WTC11 (cell line): ENCODE results near the gene SDF2. TPM values are rescaled to one million over a fixed set of nuclear protein-coding genes. Genes with fewer than 3 reads are reported as not detected.
A peak's percentile ranks its signal among the peaks of the same experiment; 100 is the strongest.

ENCODE experiments used
- ATAC-seq: fragments of 200-7000 bp; cut with Tn5 transposase; 2 replicates; pipeline ENCODE4 v1.10.0; 2021; ENCODE audit warnings: mild to moderate bottlenecking, moderate library complexity
- CTCF ChIA-PET: fragments of 300-600 bp; sonication (Branson Sonifier 250); formaldehyde crosslinking; loops from one replicate; lab custom pipeline; 2021; ENCODE audit warnings: antibody characterized with exemption; lab: Charles Lee
- POLR2A ChIA-PET: fragments of 350-600 bp; sonication (Branson Sonifier 250); formaldehyde crosslinking; loops from one replicate; lab custom pipeline; 2021; ENCODE audit warnings: antibody characterized with exemption; lab: Charles Lee
- DNase-seq: peaks from one replicate; pipeline ENCODE4 v3.0.0; 2021; ENCODE audit warnings: low spot score
- H3K27ac Mint-ChIP-seq: 2 replicates; pipeline ENCODE4 v1.8.0; 2021; ENCODE audit warnings: mixed read lengths
- H3K27me3 Mint-ChIP-seq: 2 replicates; pipeline ENCODE4 v1.8.0; 2021; ENCODE audit warnings: low read depth, mild to moderate bottlenecking, moderate library complexity, mixed read lengths
- H3K36me3 Mint-ChIP-seq: 2 replicates; pipeline ENCODE4 v1.8.0; 2021; ENCODE audit warnings: mixed read lengths
- H3K4me1 Mint-ChIP-seq: 2 replicates; pipeline ENCODE4 v1.8.0; 2022; ENCODE audit warnings: mixed read lengths
- H3K4me3 Mint-ChIP-seq: 2 replicates; pipeline ENCODE4 v1.8.0; 2021; ENCODE audit warnings: mild to moderate bottlenecking, moderate library complexity, mixed read lengths
- H3K9me3 Mint-ChIP-seq: 2 replicates; pipeline ENCODE4 v1.8.0; 2021; ENCODE audit warnings: mixed read lengths
- FOXP1 ChIP-seq: sonication (generic); formaldehyde crosslinking; IDR thresholded peaks from 2 replicates; pipeline ENCODE4 v1.8.0; 2022; ENCODE audit warnings: missing genetic modification reagents, mild to moderate bottlenecking, moderate library complexity, borderline replicate concordance
- HMGA2 ChIP-seq: fragments of 250-450 bp; sonication (Bioruptor Pico); IDR thresholded peaks from 2 replicates; pipeline ENCODE4 v1.4.0; 2021; ENCODE audit warnings: mild to moderate bottlenecking, moderate library complexity
- JAZF1 ChIP-seq: fragments of 250-450 bp; sonication (Bioruptor Pico); IDR thresholded peaks from 2 replicates; pipeline ENCODE4 v1.9.0; 2021; ENCODE audit warnings: moderate library complexity, mild to moderate bottlenecking, inconsistent platforms
- JUN ChIP-seq: sonication (generic); formaldehyde crosslinking; IDR thresholded peaks from 2 replicates; pipeline ENCODE4 v1.8.0; 2023; ENCODE audit warnings: mild to moderate bottlenecking, missing genetic modification reagents
- NR3C1 ChIP-seq: sonication (generic); formaldehyde crosslinking; conservative IDR thresholded peaks from 2 replicates; pipeline ENCODE4 v1.8.1; 2023; ENCODE audit warnings: low read depth, mild to moderate bottlenecking, missing genetic modification reagents
- OVOL2 ChIP-seq: fragments of 250-450 bp; sonication (Bioruptor Pico); IDR thresholded peaks from 2 replicates; pipeline ENCODE4 v1.9.0; 2021; ENCODE audit warnings: mild to moderate bottlenecking, borderline replicate concordance
- TCF7 ChIP-seq: sonication (generic); formaldehyde crosslinking; IDR thresholded peaks from 2 replicates; pipeline ENCODE4 v1.8.0; 2022; ENCODE audit warnings: mild to moderate bottlenecking, low read depth, missing genetic modification reagents, moderate library complexity
- total RNA-seq: library from RNA; stranded (reverse); gene quantifications from 3 replicates; pipeline ENCODE4 v1.2.3, GENCODE V29; 2021
- TF ChIP-seq, protein P1 (sequence below): sonication (generic); formaldehyde crosslinking; IDR thresholded peaks from 2 replicates; pipeline ENCODE4 v1.8.0; 2022; ENCODE audit warnings: mild to moderate bottlenecking, missing genetic modification reagents
- TF ChIP-seq, protein P2 (sequence below): sonication (generic); formaldehyde crosslinking; IDR thresholded peaks from 2 replicates; pipeline ENCODE4 v1.8.0; 2023; ENCODE audit warnings: missing genetic modification reagents, mild to moderate bottlenecking, borderline replicate concordance
- TF ChIP-seq, protein P3 (sequence below): fragments of 200-600 bp; IDR thresholded peaks from 2 replicates; pipeline ENCODE4 v1.8.0; 2022; ENCODE audit warnings: antibody characterized with exemption
- TF ChIP-seq, protein P4 (sequence below): sonication (generic); formaldehyde crosslinking; conservative IDR thresholded peaks from 2 replicates; pipeline ENCODE4 v1.8.1; 2023; ENCODE audit warnings: mild to moderate bottlenecking, low read depth, missing genetic modification reagents, moderate library complexity
- TF ChIP-seq, protein P5 (sequence below): sonication (generic); formaldehyde crosslinking; IDR thresholded peaks from 2 replicates; pipeline ENCODE4 v1.8.0; 2023; ENCODE audit warnings: missing genetic modification reagents
- TF ChIP-seq, protein P6 (sequence below): sonication (generic); formaldehyde crosslinking; IDR thresholded peaks from 2 replicates; pipeline ENCODE4 v1.8.1; 2022; ENCODE audit warnings: low read depth, missing genetic modification reagents, borderline replicate concordance

Gene SDF2
- total RNA-seq, 1 experiment from 2014 or later, result 49.4 TPM

DNA sequence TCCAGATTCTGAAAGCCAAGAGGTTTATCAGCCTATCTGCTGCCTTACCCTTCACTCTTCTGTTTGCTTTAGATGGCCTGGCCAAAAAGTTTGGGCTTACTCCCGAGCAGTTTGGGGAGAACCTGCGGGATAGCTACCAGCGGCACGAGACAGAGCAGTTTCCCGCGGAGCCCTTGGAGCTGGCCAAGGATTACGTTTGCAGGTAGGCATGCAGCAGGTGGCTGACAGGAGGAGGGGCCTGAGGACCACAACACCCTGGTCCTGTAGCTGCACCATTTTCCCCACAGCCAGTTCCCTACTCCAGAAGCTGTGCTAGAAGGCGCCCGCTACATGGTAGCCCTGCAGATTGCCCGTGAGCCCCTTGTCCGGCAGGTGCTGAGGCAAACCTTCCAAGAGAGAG is 20.9 kb upstream of the SDF2 start:
- H3K27me3 Mint-ChIP-seq, result no peaks in the 10 kb centered on the region
- ATAC-seq, result no peak
- H3K36me3 Mint-ChIP-seq, result peaks cover 81% of the 10 kb centered on the region
- POLR2A ChIA-PET, result no interaction called here
- TF ChIP-seq NR3C1 (CRISPR knock-in tag), result no peak
- no peak for TF ChIP-seq TCF7 (CRISPR knock-in tag)
- no peak for TF ChIP-seq JAZF1
- TF ChIP-seq, all 79 proteins: peak for 0
- H3K27ac Mint-ChIP-seq, result no peak overlapping the region
- H3K4me3 Mint-ChIP-seq, result no peak overlapping the region
- CTCF ChIA-PET, result interaction anchor here (1.8 kb wide), 1 partner anchor 38 kb away, joined by 4 read pairs; the partner anchor contains the start of gene BLTP2
- H3K4me1 Mint-ChIP-seq, result no peaks in the 10 kb centered on the region
- DNase-seq, result no peak
- no peaks in the 10 kb centered on the region for H3K9me3 Mint-ChIP-seq

DNA sequence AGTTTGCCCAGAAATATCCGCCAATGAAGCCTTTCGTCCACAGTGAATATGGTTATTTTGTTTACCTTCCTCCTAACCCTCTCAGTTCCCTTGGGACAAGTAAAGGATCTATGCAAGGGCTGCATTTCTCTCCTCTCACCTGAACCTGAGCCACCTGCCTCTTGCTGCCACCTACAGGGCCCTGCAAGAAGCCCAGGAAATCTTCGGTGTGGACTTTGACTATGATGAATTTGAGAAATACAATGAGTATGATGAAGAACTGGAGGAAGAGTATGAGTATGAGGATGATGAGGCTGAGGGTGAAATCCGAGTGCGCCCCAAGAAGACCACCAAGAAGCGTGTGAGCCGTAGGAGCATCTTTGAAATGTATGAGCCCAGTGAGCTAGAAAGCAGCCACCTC is 14.3 kb upstream of the SDF2 start:
- POLR2A ChIA-PET, result no interaction called here
- CTCF ChIA-PET, result interaction anchor here (2.8 kb wide), 1 partner anchor 31 kb away, joined by 11 read pairs; the partner anchor contains the start of gene BLTP2

DNA sequence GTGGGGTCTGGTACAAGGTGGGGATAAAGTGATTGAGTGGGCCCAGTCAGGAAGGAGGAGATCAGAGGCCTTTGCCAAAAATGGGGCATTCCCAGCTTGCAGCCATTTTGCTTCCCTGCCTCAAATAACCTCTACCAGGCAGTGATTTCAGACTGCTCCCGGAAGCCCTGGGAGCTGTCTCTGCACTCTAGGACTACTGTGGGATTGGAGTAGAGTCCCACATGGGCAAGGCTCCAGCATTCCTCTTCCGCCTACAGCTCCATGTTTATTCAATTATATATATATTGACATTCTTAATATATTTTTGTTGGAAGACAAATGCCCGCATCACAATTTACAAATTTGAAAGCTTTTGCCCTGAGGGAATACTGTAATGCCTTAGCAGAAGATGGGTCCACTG is 13.8 kb upstream of the SDF2 start:
- no peaks in the 10 kb centered on the region for H3K9me3 Mint-ChIP-seq
- peaks cover 79% of the 10 kb centered on the region for H3K36me3 Mint-ChIP-seq
- POLR2A ChIA-PET, result no interaction called here
- no peak for DNase-seq
- CTCF ChIA-PET, result interaction anchor here (2.8 kb wide), 1 partner anchor 31 kb away, joined by 11 read pairs; the partner anchor contains the start of gene BLTP2
- no peaks in the 10 kb centered on the region for H3K27me3 Mint-ChIP-seq
- no peak overlapping the region for H3K27ac Mint-ChIP-seq
- ATAC-seq, result no peak
- H3K4me3 Mint-ChIP-seq, result no peak overlapping the region
- no peaks in the 10 kb centered on the region for H3K4me1 Mint-ChIP-seq
- TF ChIP-seq, protein P1, sequence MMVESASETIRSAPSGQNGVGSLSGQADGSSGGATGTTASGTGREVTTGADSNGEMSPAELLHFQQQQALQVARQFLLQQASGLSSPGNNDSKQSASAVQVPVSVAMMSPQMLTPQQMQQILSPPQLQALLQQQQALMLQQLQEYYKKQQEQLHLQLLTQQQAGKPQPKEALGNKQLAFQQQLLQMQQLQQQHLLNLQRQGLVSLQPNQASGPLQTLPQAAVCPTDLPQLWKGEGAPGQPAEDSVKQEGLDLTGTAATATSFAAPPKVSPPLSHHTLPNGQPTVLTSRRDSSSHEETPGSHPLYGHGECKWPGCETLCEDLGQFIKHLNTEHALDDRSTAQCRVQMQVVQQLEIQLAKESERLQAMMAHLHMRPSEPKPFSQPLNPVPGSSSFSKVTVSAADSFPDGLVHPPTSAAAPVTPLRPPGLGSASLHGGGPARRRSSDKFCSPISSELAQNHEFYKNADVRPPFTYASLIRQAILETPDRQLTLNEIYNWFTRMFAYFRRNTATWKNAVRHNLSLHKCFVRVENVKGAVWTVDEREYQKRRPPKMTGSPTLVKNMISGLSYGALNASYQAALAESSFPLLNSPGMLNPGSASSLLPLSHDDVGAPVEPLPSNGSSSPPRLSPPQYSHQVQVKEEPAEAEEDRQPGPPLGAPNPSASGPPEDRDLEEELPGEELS (CRISPR knock-in tag), result no peak
- no peak for TF ChIP-seq OVOL2
- TF ChIP-seq, protein P2, sequence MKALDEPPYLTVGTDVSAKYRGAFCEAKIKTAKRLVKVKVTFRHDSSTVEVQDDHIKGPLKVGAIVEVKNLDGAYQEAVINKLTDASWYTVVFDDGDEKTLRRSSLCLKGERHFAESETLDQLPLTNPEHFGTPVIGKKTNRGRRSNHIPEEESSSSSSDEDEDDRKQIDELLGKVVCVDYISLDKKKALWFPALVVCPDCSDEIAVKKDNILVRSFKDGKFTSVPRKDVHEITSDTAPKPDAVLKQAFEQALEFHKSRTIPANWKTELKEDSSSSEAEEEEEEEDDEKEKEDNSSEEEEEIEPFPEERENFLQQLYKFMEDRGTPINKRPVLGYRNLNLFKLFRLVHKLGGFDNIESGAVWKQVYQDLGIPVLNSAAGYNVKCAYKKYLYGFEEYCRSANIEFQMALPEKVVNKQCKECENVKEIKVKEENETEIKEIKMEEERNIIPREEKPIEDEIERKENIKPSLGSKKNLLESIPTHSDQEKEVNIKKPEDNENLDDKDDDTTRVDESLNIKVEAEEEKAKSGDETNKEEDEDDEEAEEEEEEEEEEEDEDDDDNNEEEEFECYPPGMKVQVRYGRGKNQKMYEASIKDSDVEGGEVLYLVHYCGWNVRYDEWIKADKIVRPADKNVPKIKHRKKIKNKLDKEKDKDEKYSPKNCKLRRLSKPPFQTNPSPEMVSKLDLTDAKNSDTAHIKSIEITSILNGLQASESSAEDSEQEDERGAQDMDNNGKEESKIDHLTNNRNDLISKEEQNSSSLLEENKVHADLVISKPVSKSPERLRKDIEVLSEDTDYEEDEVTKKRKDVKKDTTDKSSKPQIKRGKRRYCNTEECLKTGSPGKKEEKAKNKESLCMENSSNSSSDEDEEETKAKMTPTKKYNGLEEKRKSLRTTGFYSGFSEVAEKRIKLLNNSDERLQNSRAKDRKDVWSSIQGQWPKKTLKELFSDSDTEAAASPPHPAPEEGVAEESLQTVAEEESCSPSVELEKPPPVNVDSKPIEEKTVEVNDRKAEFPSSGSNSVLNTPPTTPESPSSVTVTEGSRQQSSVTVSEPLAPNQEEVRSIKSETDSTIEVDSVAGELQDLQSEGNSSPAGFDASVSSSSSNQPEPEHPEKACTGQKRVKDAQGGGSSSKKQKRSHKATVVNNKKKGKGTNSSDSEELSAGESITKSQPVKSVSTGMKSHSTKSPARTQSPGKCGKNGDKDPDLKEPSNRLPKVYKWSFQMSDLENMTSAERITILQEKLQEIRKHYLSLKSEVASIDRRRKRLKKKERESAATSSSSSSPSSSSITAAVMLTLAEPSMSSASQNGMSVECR, result no peak
- no peak for TF ChIP-seq HMGA2
- TF ChIP-seq, protein P3, sequence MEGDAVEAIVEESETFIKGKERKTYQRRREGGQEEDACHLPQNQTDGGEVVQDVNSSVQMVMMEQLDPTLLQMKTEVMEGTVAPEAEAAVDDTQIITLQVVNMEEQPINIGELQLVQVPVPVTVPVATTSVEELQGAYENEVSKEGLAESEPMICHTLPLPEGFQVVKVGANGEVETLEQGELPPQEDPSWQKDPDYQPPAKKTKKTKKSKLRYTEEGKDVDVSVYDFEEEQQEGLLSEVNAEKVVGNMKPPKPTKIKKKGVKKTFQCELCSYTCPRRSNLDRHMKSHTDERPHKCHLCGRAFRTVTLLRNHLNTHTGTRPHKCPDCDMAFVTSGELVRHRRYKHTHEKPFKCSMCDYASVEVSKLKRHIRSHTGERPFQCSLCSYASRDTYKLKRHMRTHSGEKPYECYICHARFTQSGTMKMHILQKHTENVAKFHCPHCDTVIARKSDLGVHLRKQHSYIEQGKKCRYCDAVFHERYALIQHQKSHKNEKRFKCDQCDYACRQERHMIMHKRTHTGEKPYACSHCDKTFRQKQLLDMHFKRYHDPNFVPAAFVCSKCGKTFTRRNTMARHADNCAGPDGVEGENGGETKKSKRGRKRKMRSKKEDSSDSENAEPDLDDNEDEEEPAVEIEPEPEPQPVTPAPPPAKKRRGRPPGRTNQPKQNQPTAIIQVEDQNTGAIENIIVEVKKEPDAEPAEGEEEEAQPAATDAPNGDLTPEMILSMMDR, result no peak
- TF ChIP-seq JUN (CRISPR knock-in tag), result no peak
- no peak for TF ChIP-seq FOXP1 (CRISPR knock-in tag)
- TF ChIP-seq, protein P4, sequence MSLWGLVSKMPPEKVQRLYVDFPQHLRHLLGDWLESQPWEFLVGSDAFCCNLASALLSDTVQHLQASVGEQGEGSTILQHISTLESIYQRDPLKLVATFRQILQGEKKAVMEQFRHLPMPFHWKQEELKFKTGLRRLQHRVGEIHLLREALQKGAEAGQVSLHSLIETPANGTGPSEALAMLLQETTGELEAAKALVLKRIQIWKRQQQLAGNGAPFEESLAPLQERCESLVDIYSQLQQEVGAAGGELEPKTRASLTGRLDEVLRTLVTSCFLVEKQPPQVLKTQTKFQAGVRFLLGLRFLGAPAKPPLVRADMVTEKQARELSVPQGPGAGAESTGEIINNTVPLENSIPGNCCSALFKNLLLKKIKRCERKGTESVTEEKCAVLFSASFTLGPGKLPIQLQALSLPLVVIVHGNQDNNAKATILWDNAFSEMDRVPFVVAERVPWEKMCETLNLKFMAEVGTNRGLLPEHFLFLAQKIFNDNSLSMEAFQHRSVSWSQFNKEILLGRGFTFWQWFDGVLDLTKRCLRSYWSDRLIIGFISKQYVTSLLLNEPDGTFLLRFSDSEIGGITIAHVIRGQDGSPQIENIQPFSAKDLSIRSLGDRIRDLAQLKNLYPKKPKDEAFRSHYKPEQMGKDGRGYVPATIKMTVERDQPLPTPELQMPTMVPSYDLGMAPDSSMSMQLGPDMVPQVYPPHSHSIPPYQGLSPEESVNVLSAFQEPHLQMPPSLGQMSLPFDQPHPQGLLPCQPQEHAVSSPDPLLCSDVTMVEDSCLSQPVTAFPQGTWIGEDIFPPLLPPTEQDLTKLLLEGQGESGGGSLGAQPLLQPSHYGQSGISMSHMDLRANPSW (CRISPR knock-in tag), result no peak

More for the DNA sequence above, 14.3 kb upstream of the SDF2 start:
- Mint-ChIP-seq H3K9me3 (no peaks in the 10 kb centered on the region), H3K27ac (no peak overlapping the region)
- TF ChIP-seq, protein P3, result 0 out of 2 replicates have a peak, but pooled peaks have one; percentile 6
- TF ChIP-seq, protein P5, sequence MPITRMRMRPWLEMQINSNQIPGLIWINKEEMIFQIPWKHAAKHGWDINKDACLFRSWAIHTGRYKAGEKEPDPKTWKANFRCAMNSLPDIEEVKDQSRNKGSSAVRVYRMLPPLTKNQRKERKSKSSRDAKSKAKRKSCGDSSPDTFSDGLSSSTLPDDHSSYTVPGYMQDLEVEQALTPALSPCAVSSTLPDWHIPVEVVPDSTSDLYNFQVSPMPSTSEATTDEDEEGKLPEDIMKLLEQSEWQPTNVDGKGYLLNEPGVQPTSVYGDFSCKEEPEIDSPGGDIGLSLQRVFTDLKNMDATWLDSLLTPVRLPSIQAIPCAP (CRISPR knock-in tag), result no peak
- TF ChIP-seq, protein P6, sequence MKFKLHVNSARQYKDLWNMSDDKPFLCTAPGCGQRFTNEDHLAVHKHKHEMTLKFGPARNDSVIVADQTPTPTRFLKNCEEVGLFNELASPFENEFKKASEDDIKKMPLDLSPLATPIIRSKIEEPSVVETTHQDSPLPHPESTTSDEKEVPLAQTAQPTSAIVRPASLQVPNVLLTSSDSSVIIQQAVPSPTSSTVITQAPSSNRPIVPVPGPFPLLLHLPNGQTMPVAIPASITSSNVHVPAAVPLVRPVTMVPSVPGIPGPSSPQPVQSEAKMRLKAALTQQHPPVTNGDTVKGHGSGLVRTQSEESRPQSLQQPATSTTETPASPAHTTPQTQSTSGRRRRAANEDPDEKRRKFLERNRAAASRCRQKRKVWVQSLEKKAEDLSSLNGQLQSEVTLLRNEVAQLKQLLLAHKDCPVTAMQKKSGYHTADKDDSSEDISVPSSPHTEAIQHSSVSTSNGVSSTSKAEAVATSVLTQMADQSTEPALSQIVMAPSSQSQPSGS (CRISPR knock-in tag), result no peak
- TF ChIP-seq, all 79 proteins: peak for 1
- Mint-ChIP-seq H3K4me3 (no peak overlapping the region), H3K27me3 (no peaks in the 10 kb centered on the region), H3K4me1 (no peaks in the 10 kb centered on the region), H3K36me3 (peaks cover 78% of the 10 kb centered on the region)
- DNase-seq (no peak), ATAC-seq (peak; percentile 57)
